ENCODE results near the gene NAP1L1. TPM values are rescaled to one million over a fixed set of nuclear protein-coding genes. Genes with fewer than 3 reads are reported as not detected.

Gene NAP1L1
- total RNA-seq (2014; rRNA removed; shearing (Covaris generic)) (658 and 693 TPM in 2 replicates), polyA plus RNA-seq (2016; fragmentation: Nextera tagmentation; extraction: Ambion mirVana) (996 and 999 TPM in 2 replicates)
- long read RNA-seq, full-length matches to known transcripts, result 73 of 212 reads
- long read RNA-seq, partial matches to known transcripts, result 85 of 212 reads
- long read RNA-seq, other reads (novel, unspliced or antisense), result 54 of 212 reads

GRCh38 chr12:76083904-76084862 is at the start of gene NAP1L1:
Gene NAP1L1, minus strand, starts transcription at chr12:76084685. Its CDS starts 10,466 bp downstream, at chr12:76074219.
- peaks cover 38% of the 10 kb centered on the region for H3K4me1 Mint-ChIP-seq
- Histone ChIP-seq H3K4me3 (peak within 1 kb of the TSS; percentile 74), H4K20me1 (replicated peaks; ENCODE audit: insufficient read depth) (peaks cover 36% of the 10 kb centered on the region), H3K27ac (ENCODE audit: low read depth) (peak within 1 kb of the TSS; percentile 82), H3F3A (replicated peaks; ENCODE audit: low read depth) (peaks cover 6% of the 10 kb centered on the region; the same call in 1 of the 2 replicates), H3K36me3 (ENCODE audit: insufficient read depth) (no peaks in the 10 kb centered on the region), H3K79me2 (replicated peaks; ENCODE audit: insufficient read depth) (peaks cover 52% of the 10 kb centered on the region), H2AFZ (peak within 1 kb of the TSS; percentile 97), H3K4me1 (ENCODE audit: insufficient read depth) (peaks cover 28% of the 10 kb centered on the region), H3K9me2 (ENCODE audit: insufficient read depth) (no peaks in the 10 kb centered on the region), H3K27me3 (ENCODE audit: insufficient read depth) (no peaks in the 10 kb centered on the region), H3K4me2 (peak within 1 kb of the TSS; percentile 94)
- H3K27ac Mint-ChIP-seq, result peak within 1 kb of the TSS; percentile 99
- TF ChIP-seq EZH2phosphoT487 (IDR thresholded peaks at IDR 0.05; ENCODE audit: unreplicated experiment) (no peak), CREB1 (CRISPR knock-in tag; IDR thresholded peaks at IDR 0.05; ENCODE audit: low read depth) (peak; percentile 56), POLR2AphosphoS5 (IDR thresholded peaks at IDR 0.05; ENCODE audit: low read depth) (peak; percentile 88), STAT1 (IDR thresholded peaks at IDR 0.05; ENCODE audit: unreplicated experiment) (no peak), ZNF114 (CRISPR knock-in tag; IDR thresholded peaks at IDR 0.05) (no peak)
- no peaks in the 10 kb centered on the region; the same call in 2 of the 3 replicates for H3K9me3 Mint-ChIP-seq
- DNase-seq (ENCODE audit: low spot score) (peak; percentile 98), ATAC-seq (peak; percentile 88)
- H3K27me3 Mint-ChIP-seq (ENCODE audit: insufficient read depth, low read depth, poor library complexity), result peaks cover 7% of the 10 kb centered on the region
- H3K36me3 Mint-ChIP-seq (ENCODE audit: low read depth), result peaks cover 31% of the 10 kb centered on the region
- H3K4me3 Mint-ChIP-seq, result peak within 1 kb of the TSS; percentile 98

- Histone ChIP-seq H3K4me1 (ENCODE audit: insufficient read depth) (no peaks in the 10 kb centered on the region), H2AFZ (no peak overlapping the region), H3F3A (replicated peaks; ENCODE audit: low read depth) (no peaks in the 10 kb centered on the region), H3K27me3 (ENCODE audit: insufficient read depth) (no peaks in the 10 kb centered on the region), H4K20me1 (replicated peaks; ENCODE audit: insufficient read depth) (no peaks in the 10 kb centered on the region), H3K9me2 (ENCODE audit: insufficient read depth) (no peaks in the 10 kb centered on the region), H3K4me3 (no peak overlapping the region), H3K27ac (ENCODE audit: low read depth) (no peak overlapping the region), H3K36me3 (ENCODE audit: insufficient read depth) (no peaks in the 10 kb centered on the region), H3K4me2 (no peak overlapping the region), H3K79me2 (replicated peaks; ENCODE audit: insufficient read depth) (no peaks in the 10 kb centered on the region)
- no peak for TF ChIP-seq JUNB (IDR thresholded peaks at IDR 0.05; ENCODE audit: unreplicated experiment)
- Mint-ChIP-seq H3K4me1 (no peaks in the 10 kb centered on the region), H3K27ac (no peak overlapping the region), H3K36me3 (ENCODE audit: low read depth) (no peaks in the 10 kb centered on the region), H3K9me3 (peaks cover 3% of the 10 kb centered on the region; the same call in 1 of the 3 replicates), H3K27me3 (ENCODE audit: insufficient read depth, low read depth, poor library complexity) (no peaks in the 10 kb centered on the region), H3K4me3 (no peak overlapping the region)
- ATAC-seq, result no peak
- no peak for DNase-seq (ENCODE audit: low spot score)
Observed at GRCh38 chr12:76127588-76127987, 43.1 kb upstream of the NAP1L1 start.

- no peaks in the 10 kb centered on the region for H3K27me3 ChIP-seq (ENCODE audit: insufficient read depth)
- no peak overlapping the region for H3K27ac ChIP-seq (ENCODE audit: low read depth)
- peak overlapping the region; percentile 63; the same call in 1 of the 2 replicates for H2AFZ ChIP-seq
- no peaks in the 10 kb centered on the region; the same call in 1 of the 2 replicates for H3K9me2 ChIP-seq (ENCODE audit: insufficient read depth)
- DNase-seq (ENCODE audit: low spot score) (no peak), ATAC-seq (no peak)
- Mint-ChIP-seq H3K4me1 (no peaks in the 10 kb centered on the region), H3K9me3 (no peaks in the 10 kb centered on the region), H3K27me3 (ENCODE audit: insufficient read depth, low read depth, poor library complexity) (no peaks in the 10 kb centered on the region), H3K36me3 (ENCODE audit: low read depth) (no peaks in the 10 kb centered on the region), H3K27ac (no peak overlapping the region), H3K4me3 (no peak overlapping the region)
- H3K4me2 ChIP-seq, result no peak overlapping the region
- H3K4me1 ChIP-seq (ENCODE audit: insufficient read depth), result no peaks in the 10 kb centered on the region
- H3F3A ChIP-seq (replicated peaks; ENCODE audit: low read depth), result 0 out of 2 replicates have a peak, but pooled peaks cover 3% of the 10 kb centered on the region
- H4K20me1 ChIP-seq (replicated peaks; ENCODE audit: insufficient read depth), result no peaks in the 10 kb centered on the region
- H3K36me3 ChIP-seq (ENCODE audit: insufficient read depth), result no peaks in the 10 kb centered on the region
- H3K79me2 ChIP-seq (replicated peaks; ENCODE audit: insufficient read depth), result no peaks in the 10 kb centered on the region
- H3K4me3 ChIP-seq, result no peak overlapping the region
- TF ChIP-seq POLR2AphosphoS5 (IDR thresholded peaks at IDR 0.05; ENCODE audit: low read depth), result no peak
- no peak for TF ChIP-seq ZNF462 (CRISPR knock-in tag; IDR thresholded peaks at IDR 0.05)
Observed at GRCh38 chr12:76124456-76124855, 40.0 kb upstream of the NAP1L1 start.
